Mononuclear cell (primary cell): ENCODE data around the gene IL1RAPL2. TPM values are rescaled to one million over a fixed set of nuclear protein-coding genes. Genes with fewer than 3 reads are reported as not detected.

Experiments used
- H3K27me3 ChIP-seq: 2 replicates; pipeline ENCODE4 v1.6.0; 2011; ENCODE audit warnings: low read length, control low read depth; ENCODE audit not compliant: insufficient read depth
- H3K4me1 ChIP-seq: 2 replicates; pipeline ENCODE4 v1.5.1; 2011; ENCODE audit warnings: mild to moderate bottlenecking, low read length, control low read depth; ENCODE audit not compliant: insufficient read depth
- H3K4me3 ChIP-seq: 2 replicates; pipeline ENCODE4 v1.5.1; 2011; ENCODE audit warnings: mild to moderate bottlenecking, low read length, moderate library complexity
- H3K9me3 ChIP-seq: 2 replicates; pipeline ENCODE4 v1.5.1; 2011; ENCODE audit warnings: low read depth, mild to moderate bottlenecking, control low read depth, low read length
- total RNA-seq: library from RNA; depleted of rRNA; stranded (reverse); fragments of >200 nt; gene quantifications from one replicate; pipeline ENCODE4 v1.2.3, GENCODE V29; 2012

IL1RAPL2 gene
- total RNA-seq, 1 donor = not detected

DNA sequence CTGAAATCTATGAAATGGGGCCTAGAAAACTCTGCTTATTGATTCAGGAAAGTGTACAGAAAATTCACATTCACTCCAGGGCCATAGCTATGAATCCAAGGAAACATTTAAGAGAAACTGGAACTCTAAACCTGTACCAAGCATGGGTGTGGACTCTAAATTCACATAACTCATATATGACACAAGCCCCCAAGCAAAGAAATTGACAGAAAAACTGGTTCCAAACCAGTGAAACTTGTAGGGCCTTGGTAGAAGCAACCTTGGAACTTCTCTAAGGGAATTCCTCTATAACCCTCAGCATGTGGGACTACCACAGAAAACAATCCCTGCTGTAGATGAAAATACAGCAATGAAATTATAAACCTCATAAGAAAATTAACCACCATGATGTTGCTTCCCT is 1149.7 kb downstream of the IL1RAPL2 start:
- no peak overlapping the region for H3K4me3 ChIP-seq
- H3K27me3 ChIP-seq = no peaks in the 10 kb centered on the region
- H3K4me1 ChIP-seq = no peaks in the 10 kb centered on the region
- H3K9me3 ChIP-seq = no peaks in the 10 kb centered on the region

DNA sequence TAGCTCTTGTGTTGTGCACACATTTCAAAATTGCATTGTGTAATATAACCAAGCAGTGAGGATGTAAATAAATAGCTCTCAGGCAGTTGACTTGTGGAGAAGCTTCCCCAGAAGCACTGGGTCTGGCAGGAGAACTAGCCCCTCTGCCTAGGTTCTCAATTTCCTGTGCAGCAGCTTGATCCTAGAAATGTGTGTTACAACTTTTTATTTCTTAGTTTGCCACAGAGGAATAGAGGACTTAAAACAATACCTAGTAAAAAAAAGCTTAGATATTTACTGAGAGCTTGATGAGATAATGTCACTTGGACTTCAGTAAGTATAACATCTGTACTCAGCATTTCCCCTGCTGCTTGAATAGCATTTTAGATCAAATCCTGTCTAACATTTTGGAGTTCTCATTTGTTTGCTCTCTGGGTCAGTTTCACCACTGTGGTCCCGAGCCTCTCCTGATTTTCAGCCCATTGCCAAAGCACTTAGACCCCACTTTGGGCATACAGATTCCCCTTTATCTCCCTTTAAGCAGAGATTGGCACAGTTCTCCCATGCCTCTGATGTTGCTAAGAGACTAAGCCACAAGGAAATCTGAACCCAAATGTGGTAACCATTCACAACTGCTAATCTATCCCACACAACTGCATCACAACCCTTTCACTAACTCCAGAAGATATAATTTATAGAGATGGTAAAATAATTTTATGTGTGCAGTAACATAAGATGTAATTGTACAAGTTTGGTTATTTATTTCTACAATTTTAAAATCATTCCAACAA is 1158.2 kb downstream of the IL1RAPL2 start:
- H3K4me3 ChIP-seq = no peak overlapping the region
- no peaks in the 10 kb centered on the region for H3K4me1 ChIP-seq
- no peaks in the 10 kb centered on the region for H3K9me3 ChIP-seq
- no peaks in the 10 kb centered on the region for H3K27me3 ChIP-seq

DNA sequence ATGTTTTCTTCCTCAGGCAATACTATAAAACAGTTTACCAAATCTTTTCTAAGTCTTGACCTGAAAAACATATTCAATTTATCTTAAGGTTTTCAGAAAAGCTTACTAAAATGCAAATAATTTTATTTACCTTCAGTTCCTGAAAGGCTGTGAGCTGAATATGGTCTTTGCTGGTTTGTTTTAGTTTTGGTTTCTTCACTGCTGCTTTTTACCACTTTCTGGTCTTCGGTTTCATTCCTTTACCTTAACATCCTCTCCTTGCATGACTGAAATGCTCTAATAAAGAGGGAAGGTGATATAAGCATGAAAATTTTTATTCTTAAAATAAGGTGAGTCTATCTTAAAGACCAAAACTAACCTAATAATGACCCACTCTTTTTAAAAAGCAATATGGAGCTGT is 1159.2 kb downstream of the IL1RAPL2 start:
- Histone ChIP-seq H3K27me3 (no peaks in the 10 kb centered on the region), H3K9me3 (no peaks in the 10 kb centered on the region), H3K4me1 (no peaks in the 10 kb centered on the region), H3K4me3 (no peak overlapping the region)

DNA sequence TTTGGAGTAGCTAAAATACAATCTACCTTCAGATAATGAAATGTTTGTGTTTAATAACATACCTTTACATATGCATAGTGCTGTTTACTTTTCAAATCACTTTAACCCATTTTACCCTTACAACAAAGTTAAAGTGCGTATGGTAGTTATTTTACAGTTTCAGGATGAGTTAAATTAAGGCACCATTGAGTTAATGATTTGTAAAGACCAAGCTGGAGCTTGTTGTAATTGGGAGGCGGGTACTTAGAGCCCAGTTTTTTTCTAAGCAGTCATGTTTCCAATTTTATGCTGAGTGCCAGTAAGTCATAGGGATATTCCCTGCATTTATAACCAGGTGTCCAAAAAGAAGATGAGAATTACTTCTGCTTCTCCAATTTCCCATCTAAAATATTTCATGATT is 1172.2 kb downstream of the IL1RAPL2 start:
- H3K4me1 ChIP-seq = no peaks in the 10 kb centered on the region
- no peaks in the 10 kb centered on the region for H3K27me3 ChIP-seq
- no peaks in the 10 kb centered on the region for H3K9me3 ChIP-seq
- no peak overlapping the region for H3K4me3 ChIP-seq

DNA sequence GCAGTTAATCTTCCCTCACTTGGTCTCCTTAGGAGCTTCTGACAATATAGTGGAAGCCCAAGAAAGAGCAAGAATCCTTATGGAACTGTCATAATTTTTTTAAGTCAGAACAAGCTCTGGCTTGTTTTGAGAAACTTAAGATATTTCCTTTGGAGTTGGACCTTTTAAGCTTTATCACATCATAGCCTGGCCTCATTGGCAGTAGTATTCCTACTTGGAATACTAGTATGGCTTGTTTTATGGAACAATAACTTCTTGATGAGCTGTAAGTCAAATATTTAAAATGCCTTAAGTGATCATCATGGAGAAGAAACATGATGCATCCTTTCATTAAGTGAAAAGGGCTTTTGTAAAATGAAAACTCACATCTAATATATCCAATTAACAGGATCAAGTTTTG is 1178.3 kb downstream of the IL1RAPL2 start:
- Histone ChIP-seq H3K9me3 (no peaks in the 10 kb centered on the region), H3K4me1 (no peaks in the 10 kb centered on the region), H3K27me3 (no peaks in the 10 kb centered on the region), H3K4me3 (no peak overlapping the region)

DNA sequence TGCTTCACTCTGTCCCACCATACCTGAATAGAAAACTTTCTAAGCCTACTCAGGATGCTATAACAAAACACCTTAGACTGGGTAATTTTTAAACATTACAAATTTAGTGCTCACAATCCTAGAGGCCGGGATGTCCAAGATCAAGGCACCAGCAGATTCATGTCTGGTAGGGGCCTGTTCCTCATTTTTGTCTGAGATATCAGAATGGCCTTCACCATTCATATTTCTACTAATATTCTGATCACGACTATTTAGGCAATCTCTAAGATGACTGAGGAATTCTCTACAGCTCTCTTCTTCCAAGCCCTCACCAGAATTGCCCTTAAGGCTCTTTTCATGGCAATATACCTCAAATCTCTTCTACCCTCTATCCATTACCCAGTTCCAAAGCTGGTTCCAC is 1178.9 kb downstream of the IL1RAPL2 start:
- Histone ChIP-seq H3K9me3 (no peaks in the 10 kb centered on the region), H3K4me3 (no peak overlapping the region), H3K27me3 (no peaks in the 10 kb centered on the region), H3K4me1 (no peaks in the 10 kb centered on the region)

DNA sequence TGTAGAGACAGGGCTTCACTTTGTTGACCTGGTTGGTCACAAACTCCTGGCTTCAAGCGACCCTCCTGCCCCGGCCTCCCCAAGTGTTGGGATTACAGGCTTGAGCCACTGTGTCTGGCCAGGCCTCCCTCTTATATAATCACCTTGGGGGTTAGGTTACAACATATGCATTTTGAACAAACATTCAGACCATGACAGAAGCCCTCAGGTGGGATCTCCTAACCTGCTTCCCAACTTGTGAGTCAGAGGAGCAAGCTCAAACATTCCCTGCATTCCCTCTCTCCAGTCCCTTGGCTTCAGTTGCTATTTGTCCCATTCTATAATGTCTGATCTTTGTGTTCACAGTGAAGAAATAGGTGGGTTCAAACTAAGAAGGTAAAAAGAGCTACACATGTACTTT is 1179.9 kb downstream of the IL1RAPL2 start:
- Histone ChIP-seq H3K27me3 (no peaks in the 10 kb centered on the region), H3K4me1 (no peaks in the 10 kb centered on the region), H3K9me3 (no peaks in the 10 kb centered on the region), H3K4me3 (no peak overlapping the region)

DNA sequence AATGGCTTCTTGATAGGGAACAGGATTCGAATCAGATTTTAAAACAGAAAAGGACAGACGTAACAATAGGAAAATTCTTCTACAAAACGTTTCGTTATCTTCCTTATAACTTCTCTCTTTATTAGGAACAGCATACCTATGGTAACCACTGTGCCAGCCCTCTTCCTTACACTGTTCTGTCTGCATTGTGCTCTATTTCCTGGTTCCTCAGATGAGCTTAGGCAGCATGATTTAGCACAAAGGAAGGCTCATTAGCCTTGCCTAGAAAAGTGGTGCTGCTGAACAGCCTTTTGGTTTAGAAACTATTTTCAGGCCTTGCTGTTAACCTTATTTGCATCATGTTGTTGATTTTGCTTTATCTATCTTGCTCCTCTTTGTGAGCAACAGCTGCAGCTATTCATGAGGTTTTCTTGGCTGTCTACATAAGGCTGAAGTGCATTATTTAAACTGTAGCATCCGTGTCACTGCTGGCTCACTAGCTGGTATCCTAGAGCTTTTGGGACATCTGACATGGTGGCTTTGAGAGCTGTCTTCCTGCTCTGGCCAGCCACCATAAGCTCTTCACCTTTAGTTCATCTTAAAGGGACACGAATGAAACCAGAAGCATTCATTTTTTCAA is 1186.4 kb downstream of the IL1RAPL2 start:
- H3K27me3 ChIP-seq = no peaks in the 10 kb centered on the region
- H3K4me3 ChIP-seq = no peak overlapping the region
- no peaks in the 10 kb centered on the region for H3K9me3 ChIP-seq
- no peaks in the 10 kb centered on the region for H3K4me1 ChIP-seq

DNA sequence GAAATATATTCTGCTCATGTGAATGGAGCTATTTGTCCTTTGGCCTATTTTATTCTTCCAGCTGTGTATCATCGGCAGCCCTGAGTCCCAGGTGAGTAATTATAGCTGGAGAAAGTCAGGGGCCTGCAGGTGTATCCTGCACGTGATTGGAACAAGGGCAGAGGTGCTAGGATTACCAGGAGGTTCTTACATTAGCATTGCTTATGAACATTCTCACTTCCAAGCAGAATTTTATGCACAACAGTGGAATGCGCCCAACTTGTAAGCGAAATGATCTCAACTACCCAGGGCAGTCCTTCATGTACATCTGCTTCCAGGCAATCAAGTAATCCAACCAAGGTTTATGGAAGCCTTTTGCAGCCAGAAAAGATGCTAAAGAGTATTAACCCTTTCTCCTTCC is 1187.4 kb downstream of the IL1RAPL2 start:
- H3K9me3 ChIP-seq = no peaks in the 10 kb centered on the region
- H3K27me3 ChIP-seq = no peaks in the 10 kb centered on the region
- no peak overlapping the region for H3K4me3 ChIP-seq
- no peaks in the 10 kb centered on the region for H3K4me1 ChIP-seq

DNA sequence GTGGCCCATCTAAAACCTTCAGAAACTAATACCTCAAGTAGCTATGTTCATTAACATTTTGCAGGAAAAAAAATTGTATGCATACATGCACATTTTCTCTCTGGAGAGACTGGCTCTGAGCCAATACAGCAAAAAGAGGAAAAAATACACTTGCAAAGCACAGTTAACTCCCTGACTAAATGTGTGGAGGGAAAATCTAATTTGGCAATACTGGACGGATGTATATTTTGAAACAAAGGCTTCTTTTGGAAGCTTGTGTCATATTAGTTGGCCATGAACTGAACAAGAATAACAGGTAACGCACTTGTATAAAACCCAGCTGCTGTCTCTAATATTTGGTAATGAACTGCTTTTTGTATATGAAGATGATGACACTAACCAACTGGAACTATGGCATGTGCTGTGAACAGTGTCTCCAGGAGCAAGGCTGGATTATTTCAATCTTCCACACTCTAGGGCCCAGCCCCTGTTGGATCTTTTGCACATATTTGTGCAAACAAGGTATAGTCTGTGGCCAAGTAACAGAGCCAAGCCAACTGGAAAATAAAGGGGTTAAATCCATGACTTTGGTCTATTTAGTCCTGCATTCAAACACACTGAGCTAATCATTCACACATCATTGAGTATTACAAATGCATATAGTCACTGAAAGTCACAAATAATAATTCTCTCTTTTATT is 1188.4 kb downstream of the IL1RAPL2 start:
- Histone ChIP-seq H3K27me3 (no peaks in the 10 kb centered on the region), H3K9me3 (no peaks in the 10 kb centered on the region), H3K4me1 (no peaks in the 10 kb centered on the region), H3K4me3 (no peak overlapping the region)

DNA sequence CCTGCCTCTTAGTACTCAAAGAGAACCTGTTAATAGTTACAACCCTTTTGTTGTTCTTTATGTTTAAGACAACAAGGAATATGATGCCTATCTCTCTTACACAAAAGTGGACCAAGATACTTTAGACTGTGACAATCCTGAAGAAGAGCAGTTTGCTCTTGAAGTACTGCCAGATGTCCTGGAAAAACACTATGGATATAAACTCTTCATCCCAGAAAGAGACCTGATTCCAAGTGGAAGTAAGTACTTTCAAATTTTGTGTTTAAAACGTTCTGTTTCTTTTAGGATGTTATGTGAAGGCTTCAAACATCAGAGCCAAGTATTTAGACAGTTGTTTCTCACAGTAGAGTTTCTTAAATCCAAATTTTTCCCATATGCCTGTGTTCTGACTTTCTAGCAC is 1189.1 kb downstream of the IL1RAPL2 start:
- Histone ChIP-seq H3K4me3 (no peak overlapping the region), H3K4me1 (no peaks in the 10 kb centered on the region), H3K27me3 (no peaks in the 10 kb centered on the region), H3K9me3 (no peaks in the 10 kb centered on the region)

DNA sequence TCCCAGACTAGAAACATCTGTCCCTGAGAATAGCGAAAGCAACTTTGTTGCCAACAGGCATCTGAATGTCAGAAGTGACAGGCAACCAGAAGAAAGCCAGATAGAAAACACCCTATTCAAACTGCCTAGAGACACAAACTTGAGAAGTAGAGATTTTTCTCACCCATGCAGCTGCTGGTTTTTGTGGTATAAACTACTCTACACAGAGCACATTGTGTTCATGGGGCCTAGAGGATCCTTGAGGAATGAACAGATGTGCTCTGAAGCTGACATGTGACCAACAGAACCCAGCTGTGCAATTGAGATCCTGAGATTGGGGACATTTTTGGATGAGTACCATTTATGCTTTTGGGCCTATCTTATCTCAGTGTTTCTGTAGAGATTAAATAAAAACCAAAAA is 1192.8 kb downstream of the IL1RAPL2 start:
- H3K4me3 ChIP-seq = no peak overlapping the region
- no peaks in the 10 kb centered on the region for H3K27me3 ChIP-seq
- no peaks in the 10 kb centered on the region for H3K4me1 ChIP-seq
- no peaks in the 10 kb centered on the region for H3K9me3 ChIP-seq

DNA sequence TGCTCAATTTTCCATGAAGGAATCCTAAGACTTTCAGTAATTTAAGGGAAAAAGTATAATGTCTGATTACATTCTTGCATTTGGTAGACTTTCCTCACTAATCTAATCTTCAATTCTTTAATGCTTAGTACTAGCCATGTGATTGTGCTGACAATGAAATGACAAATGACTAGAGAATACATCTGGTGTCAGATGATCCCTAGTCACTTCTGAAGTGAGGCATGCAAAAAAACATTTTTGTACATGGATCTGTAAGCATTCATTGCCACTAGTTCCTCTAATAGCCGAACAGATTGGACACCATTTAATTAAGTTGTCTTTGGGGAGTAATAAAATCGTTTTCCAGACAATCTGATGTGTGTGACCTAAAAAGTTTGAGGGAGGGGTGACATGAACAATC is 1193.6 kb downstream of the IL1RAPL2 start:
- H3K9me3 ChIP-seq = no peaks in the 10 kb centered on the region
- no peaks in the 10 kb centered on the region for H3K4me1 ChIP-seq
- H3K27me3 ChIP-seq = no peaks in the 10 kb centered on the region
- no peak overlapping the region for H3K4me3 ChIP-seq

DNA sequence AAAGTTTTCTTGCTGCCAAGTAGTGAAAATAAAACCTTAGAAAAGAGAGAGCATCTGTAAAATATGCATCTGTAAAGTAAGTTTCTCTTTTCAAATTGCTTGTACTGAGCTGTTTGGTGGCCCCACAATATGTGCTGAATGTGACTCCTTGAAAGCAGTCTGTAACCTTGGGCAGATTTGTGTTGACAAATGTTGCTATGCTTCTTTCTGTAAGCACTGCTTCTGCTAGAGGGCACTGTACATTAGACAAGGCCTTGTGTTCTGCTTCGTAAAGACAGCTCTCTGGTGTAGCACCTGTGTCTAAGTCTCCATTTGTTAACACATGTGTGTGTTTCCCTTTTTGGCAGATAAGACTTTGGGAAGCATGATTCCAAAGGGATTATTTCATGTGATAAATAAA is 1199.7 kb downstream of the IL1RAPL2 start:
- Histone ChIP-seq H3K4me1 (no peaks in the 10 kb centered on the region), H3K27me3 (no peaks in the 10 kb centered on the region), H3K4me3 (no peak overlapping the region), H3K9me3 (no peaks in the 10 kb centered on the region)

DNA sequence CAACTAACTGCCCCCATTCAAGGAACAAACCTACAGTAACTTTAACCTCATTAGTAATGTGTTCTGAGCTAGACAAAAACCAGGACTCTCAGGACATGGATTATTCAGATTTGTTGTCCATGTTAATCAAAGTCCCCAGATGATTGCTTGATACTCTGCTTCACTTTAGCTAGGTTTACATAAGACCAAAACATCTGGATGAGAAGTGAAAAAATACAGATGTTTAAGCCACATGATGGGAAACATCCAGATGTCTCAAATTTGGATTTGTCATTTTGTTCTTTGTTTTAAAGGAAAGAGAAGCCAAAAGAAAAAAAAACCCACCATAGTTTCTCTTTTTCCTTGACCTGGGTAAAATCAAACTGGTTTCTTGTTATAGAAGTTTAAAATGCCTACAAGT is 1207.8 kb downstream of the IL1RAPL2 start:
- no peak overlapping the region for H3K4me3 ChIP-seq
- H3K4me1 ChIP-seq = no peaks in the 10 kb centered on the region
- no peaks in the 10 kb centered on the region for H3K9me3 ChIP-seq
- no peaks in the 10 kb centered on the region for H3K27me3 ChIP-seq

DNA sequence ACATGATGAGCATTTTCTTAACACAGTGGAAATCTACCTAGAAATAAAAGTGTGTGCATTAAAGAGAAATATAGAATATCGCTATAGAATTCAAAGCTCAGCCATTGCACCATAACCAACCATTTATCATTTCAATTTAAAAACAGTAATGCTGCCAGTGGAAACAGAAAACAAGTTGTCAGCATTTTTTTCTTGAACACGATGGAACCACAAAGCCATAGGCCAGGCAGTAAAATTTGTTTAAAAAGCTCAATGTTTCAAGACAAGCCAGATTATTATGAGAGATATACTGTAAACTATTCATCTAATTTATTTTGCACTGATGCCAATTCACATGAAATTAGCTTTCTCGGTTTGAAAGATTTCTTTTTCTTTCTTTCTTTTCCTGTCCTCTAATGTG is 1209.7 kb downstream of the IL1RAPL2 start:
- no peaks in the 10 kb centered on the region for H3K4me1 ChIP-seq
- no peaks in the 10 kb centered on the region for H3K9me3 ChIP-seq
- H3K4me3 ChIP-seq = no peak overlapping the region
- H3K27me3 ChIP-seq = no peaks in the 10 kb centered on the region
